ENCODE data around the gene PRKCA.
"Not testable (repeated sequence)": the region's sequence is repeated elsewhere in the genome, so short reads cannot be mapped to it uniquely, and the experiment has no call there.

PRKCA gene

DNA sequence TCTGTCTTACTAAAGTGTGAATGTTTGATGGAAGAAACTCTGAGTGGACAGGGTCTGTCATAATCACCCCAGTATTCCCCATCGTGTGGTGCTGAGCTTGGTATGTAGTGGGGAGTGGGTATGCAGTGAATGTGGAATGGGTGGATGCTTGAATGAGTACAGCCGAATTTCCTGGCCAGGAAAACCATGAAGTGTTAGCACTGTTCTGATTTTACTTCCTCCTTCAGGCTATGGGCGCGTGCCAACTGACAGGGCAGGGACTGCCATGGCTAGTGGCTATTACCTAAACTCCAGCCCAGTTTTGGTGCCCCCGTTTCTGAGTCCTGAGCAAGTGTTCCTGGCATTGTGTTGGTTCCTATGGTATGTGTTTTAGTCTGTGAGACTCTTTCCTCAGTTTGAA lies 48.6 kb downstream of the PRKCA start:
- no peak for DNase-seq (ENCODE audit: low read depth in 3 of 3)

DNA sequence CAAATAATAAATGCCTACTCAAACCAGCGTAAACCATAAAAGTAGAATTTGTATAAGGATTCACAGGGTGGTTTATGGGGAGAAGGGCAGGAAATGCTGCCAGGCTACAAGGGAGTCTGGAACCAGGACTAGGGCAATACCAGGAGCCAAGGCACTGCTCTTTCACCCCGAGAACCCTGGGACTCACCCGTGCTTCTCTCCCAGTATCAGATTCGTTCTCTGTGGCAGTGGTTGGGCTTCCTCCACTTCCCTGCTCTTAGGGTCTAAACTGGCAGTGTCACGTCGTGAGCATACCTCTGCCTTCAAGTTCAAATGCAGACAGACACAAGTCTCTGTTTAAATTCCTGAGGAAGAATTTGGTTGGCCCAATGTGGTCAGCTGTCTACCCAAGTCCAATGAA lies 49.3 kb downstream of the PRKCA start:
- DNase-seq (ENCODE audit: low read depth in 3 of 3), result no peak

DNA sequence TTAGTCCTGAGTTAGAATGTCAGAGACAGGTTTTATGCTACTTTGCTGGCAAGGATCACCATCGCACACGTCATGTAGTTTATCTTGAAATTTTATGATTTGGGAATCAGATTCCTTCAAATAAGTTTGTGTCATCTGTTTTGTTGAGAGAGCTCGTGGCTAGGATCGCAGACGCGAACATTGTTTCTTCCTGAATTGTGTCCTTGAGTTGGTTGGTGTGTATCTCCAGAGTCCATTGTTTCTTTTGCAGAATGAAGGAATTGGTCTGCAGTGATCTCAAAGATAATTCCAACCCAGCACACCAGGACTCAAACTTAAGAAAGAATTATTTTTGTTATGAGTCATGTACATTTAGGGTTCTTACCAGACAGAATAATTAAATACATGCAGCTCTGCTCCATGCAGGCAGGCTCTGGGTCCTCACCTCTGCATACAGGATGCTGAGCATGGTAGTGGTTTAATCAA lies 51.6 kb downstream of the PRKCA start:
- no peak for DNase-seq (ENCODE audit: low read depth in 3 of 3)

DNA sequence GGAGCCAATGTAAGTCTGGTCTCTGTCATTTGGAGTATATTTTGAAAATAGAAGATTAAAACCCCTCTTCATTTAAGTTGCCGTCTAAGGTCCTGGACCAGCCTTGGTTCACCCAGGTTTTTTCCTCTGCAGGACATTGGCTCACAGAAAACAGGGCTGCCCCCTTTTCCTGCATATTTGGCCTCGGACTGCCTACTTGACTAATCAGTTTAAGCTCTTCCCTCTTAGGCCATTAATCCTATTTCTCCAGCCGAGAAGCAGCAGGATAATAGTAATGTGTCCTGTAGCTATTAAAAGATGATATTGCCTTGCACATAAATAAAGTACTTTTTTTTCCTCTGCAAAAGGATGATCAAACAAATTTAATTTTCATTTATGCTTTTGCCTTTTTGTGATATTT lies 52.1 kb downstream of the PRKCA start:
- no peak for DNase-seq (ENCODE audit: low read depth in 3 of 3)

DNA sequence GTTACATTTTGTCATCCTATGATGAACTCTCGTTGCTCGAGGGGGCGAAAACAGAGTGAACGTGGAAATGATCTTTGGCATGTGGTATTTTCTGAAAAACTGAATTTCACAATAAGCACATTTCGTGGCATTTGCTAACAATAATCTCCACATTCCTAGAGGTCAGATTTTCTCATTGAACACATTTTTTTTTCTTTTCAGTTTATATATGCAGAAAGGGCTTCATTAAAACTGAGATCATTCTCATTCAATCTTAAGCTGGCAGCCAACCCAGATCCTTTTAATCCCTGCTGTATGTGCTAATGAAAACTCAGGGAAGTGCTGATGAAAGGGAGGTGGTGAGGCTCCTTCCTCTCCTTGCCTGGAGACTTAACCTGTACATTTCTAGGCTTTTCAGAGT lies 52.6 kb downstream of the PRKCA start:
- DNase-seq (ENCODE audit: low read depth in 3 of 3), result no peak

DNA sequence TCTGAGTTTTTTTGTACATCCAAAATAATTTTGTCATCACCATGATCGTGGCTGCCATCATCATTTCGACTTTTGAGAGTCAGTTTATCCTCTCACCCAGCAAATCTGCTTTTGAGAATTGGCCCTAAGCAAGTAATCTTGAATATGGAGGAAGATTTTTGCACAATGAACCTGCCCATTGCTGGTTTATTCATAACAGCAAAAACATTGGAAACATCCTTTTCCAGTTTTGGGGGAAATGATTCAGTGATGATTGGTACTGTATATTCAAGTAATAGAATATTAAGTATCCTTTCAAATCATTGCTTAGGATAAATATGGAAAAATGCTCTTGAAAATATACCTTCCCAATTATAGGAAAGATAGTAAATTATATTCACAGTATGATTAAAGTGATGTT lies 53.1 kb downstream of the PRKCA start:
- no peak for DNase-seq (ENCODE audit: low read depth in 3 of 3)

DNA sequence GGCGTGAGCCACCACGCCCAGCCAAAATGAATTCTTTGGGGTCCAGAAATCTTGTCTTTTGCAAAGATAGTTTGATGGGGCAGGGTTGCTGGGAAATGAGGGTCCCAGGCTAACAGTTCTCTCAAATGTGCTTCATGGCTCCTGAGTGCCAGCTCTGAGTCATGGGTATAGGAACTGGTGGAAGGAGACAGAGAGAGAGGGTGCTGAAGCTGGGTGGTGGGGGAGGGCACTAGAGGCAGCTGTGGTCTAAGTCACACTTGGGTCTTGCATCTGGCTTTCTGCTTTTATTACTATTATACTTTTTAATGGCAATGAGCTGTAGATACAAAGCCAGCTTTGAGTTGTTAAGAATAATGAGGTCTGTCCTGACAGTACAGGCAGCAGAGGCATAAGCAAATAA lies 54.6 kb downstream of the PRKCA start:
- no peak for DNase-seq (ENCODE audit: low read depth in 3 of 3)

DNA sequence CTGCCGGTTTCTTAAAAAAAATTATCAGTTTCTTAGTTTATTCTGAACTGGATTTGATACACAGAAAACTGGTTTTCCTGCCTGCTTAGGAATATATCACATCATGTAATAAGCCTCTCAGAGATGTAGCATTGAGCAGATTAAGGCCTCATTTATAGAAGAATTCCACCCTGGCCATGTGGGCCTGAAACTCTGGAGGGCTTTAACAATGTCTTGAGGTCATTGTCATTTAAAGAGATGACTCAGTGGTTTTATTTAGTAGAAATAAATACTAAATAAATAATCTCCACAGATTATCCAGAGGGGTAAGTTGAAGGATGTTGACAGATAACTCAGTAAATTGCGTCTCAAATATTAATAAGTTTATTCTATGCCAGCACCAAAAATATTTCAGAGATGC lies 56.9 kb downstream of the PRKCA start:
- no peak for DNase-seq (ENCODE audit: low read depth in 3 of 3)

DNA sequence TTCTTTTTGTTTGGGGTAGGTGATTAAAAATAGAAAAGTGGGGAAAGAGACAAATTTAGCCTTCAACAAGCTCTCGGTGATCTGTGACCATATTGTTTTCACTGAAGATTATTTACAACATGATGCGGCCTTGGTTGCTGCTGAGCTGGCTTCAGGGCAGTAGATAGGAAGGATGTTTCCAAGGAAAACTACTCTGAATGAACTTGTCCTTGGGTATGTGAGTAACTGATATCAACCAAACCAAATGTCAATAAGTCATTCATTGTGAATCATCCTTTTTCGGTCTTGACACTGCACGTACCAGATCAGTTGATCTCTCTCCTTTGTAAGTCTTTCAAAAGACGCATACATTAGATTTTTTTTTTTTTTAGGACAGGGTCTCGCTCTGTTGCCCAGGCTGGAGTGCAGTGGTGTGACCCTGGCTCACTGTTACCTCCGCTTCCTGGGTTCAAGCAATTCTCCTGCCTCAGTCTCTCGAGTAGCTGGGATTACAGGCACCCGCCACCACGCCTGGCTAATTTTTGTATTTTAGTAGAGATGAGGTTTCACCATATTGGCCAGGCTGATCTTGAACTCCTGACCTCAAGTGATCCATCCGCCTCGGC lies 58.6 kb downstream of the PRKCA start:
- not testable (repeated sequence) for DNase-seq (ENCODE audit: low read depth in 3 of 3)

DNA sequence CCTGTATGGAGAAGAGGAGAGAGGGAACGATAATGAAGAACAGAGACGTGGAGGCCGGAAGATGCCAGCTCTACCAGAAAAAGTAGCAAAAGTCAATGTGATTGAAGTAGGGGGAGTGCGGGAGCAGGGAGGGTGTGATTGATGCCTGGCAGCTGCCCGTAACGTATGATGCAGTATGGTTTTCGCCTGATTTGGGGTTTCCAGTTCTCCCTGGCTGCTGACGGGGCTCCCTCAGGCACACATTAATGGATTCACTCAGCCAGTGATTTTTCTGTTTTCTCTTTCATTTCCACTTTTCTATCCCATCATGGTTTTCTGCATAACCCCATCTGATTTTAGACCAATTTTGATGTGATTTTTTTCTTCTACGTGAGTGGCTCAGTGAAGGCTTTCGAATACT lies 62.1 kb downstream of the PRKCA start:
- DNase-seq (ENCODE audit: low read depth in 3 of 3), result peak in 1 of 3 experiments; percentile 30

DNA sequence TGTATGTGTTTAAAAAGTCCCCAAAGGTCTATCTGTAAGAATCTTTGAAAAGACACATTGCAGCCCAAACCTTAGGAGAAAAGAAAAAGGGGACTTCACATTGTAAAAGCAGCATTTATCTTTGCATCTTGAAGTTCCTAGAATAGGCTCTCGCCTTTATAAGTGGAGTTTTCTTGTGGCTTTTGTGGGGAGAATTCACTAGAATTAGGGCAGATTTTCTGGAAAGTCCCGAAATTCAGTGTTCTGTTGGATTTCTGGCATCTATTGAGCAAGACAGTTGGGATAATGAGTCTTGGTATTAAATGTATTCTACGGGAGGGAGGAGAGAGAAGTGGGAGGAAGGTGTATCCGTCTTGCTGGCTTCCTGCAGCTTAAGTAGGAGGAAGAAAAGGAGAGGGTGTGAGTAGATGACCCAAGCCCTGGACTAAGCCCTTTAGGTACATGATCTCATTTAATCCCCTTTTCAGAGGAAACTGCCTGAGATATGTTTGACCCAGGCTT lies 62.6 kb downstream of the PRKCA start:
- no peak for DNase-seq (ENCODE audit: low read depth in 3 of 3)

DNA sequence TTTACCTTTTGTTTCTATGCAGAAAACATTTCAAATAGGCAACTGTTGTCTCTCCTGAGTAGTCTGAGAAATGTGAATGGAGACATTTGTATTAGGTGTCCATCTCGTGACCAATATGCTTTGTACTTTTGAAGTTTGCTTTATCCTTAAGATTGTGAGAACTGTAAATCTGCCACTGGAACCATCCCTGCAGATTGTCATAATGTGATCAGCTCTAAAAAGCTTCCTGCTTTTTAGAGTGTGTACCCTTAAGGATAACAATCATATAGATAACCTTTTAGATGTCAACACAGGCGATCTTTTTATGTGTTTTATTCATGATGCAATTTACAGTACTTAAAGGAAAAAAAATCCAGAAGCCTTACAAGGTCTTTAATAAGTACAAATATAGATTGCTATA lies 63.5 kb downstream of the PRKCA start:
- DNase-seq (ENCODE audit: low read depth in 3 of 3), result no peak

DNA sequence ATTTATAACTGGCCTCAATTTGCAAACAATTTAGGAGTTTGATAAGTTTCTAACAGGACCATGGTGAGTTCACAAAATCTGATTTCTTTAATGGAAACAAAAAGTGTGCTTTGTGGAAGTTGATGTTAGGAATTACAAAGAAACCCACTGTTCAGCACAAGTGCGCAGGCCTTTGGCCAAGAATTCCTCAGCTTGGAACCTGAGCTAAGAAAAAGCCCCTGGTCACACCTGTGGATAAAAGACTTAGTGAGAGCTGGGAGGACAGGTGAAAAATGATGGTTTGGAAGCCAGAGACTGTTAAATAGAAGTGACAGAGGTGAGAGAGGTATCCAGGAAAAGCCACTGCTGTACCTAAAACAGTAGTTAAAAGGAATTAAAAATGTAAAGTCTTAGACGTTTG lies 64.7 kb downstream of the PRKCA start:
- no peak for DNase-seq (ENCODE audit: low read depth in 3 of 3)

DNA sequence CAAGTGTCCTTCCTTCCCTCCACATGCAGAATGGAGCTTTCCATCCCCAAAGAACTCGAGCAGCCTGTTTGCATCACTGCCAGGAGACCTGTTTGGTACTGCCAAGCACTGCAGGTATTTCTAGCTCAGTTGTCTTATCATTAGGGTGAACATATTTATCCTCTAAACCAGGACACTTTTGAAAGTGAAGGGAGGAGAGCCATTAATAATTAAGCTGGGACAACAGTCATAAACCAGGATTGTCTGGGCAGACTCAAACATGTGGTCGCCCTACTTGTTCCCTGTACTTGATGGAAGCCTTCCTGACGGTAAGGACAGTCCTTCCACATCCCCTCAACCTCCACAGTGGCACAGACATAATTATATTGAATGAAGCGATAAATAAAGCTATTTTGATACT lies 67.4 kb downstream of the PRKCA start:
- DNase-seq (ENCODE audit: low read depth in 3 of 3), result no peak

DNA sequence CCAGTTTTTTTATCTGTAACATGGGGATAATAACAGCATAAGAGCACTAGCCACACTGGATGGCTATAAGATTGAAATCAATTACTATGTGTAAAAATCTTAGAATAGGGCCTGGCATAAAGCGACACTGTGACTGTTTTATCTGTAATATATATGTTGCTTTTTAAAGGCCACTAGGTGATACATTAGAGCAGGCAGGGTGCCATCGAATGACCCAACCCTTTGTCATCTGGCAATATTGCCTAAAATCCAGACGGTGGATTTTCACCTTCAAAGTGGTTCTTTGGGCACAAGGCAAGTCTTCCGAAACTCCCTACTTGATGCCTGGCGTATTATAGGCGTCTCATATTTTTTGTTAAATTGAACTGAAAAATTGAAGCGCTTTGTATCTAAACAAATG lies 69.1 kb downstream of the PRKCA start:
- DNase-seq (ENCODE audit: low read depth in 3 of 3), result no peak

DNA sequence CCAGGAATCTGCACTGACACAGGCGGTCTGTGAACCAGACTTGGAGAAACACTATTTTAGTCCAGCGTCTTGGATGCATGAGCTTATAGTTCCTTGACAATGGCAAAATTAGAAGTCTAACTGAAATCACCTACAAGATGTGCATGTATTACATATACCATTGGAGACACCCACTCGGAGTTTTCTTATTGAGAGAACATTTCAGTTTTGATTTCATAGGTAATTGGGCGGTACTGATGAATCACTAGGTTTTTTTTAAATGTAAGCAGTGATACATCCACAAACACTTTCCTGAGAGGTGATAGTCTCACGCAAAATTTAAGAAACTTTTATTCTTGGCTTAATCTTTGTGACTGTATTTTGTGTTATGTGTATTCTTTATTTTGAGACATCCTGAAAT lies 69.8 kb downstream of the PRKCA start:
- DNase-seq (ENCODE audit: low read depth in 3 of 3), result no peak

DNA sequence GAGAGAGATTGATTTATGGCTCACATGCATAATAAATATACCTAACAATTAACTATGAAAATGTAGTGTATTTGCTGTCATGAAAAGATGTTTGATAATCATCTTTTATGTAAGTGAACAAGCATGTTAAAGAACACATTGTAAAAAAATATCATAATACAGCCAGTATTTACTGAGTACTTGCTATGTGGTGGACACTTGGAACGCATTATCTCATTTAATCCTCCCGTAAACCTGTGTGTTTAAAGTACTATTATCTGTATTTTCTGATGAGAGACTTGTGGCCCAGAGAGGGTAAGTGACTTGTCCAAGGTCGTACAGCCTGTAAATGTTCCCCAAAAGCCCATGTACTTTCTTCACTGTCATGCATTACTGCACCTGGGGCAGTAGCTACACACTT lies 70.7 kb downstream of the PRKCA start:
- DNase-seq (ENCODE audit: low read depth in 3 of 3), result no peak

DNA sequence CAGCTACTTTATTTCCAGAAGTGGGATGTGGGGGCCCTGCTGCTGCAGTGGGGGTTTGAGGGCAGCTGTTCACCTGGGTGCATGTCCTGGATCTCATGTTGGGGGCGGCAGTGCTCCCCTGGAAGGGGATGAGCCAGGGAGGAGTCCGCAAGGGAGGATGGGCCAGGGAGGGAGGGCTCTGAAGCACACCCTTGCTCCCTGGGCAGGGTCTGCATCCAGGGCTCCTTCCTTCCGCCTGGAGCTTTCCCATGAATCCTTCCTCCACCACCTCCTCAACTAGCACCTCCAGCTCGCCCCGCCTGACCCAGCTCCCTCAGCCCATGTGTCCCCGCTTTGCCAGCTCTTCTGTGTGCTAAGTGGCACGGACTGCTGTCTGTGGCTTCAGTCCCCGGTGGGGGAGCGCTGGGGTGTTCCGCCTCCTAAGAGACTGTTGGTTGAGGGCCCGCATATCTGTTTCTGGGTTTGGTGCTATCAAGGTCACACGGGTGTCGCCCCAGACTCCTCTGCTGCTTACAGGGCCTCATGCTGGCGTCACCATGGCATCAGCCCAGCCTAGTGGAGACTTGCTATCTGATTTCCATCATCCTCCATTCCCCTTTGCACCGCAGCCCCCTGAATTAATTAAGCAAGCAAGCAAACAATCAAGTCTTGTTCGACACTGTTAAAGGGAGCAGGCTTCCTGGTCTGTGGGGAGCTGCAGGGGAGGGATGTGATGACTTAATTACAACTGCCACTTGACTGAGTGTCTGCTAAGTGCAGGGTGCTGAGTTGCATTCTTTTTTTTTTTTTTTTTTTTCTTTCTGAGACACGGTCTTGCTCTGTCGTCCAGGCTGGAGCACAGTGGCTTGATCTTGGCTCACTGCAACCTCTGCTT lies 71.8 kb downstream of the PRKCA start:
- DNase-seq (ENCODE audit: low read depth in 3 of 3), result peak in 1 of 3 experiments; percentile 44

DNA sequence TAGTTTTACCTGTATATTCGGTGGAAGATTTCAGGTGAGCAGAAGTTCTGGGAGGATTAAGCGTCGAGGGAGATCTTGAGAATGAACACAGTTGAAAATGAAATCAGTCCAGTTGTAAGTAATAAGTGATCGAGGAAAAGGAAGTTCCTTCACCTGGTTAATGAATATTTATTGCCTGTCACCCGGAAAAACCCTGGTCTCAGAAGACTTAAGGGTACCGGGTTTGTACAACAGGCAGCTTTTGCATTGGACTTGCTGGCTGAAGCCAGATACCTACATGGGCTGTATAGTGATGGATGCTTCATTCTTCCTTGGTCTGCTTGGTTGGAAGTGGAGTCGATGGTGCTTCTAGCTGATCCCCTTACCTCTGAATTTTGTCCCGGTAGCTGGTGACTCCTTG lies 72.7 kb downstream of the PRKCA start:
- no peak for DNase-seq (ENCODE audit: low read depth in 3 of 3)

DNA sequence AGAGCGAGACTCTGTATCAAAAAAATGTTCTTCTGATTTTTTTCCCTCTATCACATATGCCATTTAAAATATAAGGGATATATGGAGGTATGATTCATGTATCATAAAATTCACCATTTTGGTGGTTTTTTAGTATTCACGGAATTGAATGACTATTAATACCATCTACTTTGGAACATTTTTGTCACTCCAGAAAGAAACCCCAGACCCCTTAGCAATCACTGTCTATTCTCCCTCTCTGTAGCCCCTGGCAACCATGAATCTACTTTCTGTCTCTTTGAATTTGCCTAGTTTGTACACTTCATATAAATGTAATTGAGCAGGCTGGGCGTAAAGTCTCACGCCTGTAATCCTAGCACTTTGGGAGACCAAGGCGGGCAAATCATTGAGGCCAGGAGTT lies 75.9 kb downstream of the PRKCA start:
- no peak for DNase-seq (ENCODE audit: low read depth in 3 of 3)

DNA sequence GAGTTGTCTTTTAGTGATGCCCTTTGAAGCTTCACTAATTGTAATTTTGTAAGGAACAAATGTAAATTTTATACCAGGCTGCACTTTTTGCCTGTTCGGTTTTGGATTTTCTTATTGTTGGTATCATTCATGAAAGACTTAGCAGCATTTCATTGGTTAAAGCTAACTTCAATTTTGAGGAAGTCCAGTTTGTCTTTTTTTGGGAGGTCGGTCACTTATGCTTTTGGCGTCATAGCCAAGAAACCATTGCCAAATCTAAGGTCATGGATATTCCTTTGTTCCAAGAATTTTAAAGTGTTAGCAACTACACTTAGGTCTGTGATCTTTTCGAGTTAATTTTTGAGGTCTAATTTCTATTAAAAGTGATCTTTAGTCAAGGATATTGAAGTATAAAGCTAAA lies 77.1 kb downstream of the PRKCA start:
- DNase-seq (ENCODE audit: low read depth in 3 of 3), result no peak

DNA sequence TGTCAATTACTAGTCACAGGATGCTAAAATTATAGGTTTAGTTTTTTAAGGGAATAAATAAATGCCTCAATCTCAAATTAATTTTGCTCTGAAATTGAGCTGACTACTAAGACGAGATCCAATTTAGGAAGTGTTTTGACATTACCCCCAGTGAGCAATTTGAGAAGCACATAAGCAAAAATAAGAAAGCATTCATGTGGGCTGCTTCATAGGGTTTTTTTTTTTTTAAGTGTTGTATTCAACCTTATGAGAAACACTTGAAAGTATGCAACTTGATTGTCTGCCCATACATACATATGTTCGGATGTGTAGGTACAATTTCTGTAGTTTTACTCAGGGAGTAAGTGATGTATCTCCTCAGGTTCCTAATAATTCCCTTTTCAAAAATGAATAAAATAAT lies 77.6 kb downstream of the PRKCA start:
- DNase-seq (ENCODE audit: low read depth in 3 of 3), result no peak

DNA sequence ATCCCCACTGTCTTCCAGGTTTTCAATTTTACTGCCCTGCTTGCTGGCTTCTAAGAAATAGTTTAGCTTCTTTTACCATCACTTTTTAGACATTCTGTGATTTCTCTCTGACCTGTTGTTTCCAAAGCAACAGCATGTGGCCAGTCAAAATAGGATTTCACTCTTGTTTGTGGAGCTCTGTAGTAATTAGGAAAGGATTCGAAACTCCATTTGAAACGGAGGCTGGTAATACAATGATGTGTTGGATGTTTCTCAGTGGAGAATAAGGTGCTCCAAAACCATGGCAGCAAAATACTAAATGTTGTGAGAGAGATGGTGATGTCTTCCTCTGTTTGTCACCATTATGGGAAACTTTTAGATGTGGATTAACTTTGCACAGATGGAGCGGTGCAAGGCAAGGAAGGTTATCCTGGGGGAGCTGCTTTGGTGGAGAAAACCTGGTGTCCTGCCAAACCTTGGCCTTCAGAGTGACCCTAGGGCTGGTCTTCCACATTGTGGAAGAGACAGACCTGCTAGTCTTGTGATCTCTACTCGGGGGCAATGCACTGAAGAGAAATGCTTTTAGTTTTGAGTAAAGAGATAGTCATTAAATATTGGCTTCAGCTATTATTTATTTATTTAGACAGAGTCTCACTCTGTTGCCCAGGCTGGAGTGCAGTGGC lies 79.4 kb downstream of the PRKCA start:
- DNase-seq (ENCODE audit: low read depth in 3 of 3), result no peak
